ENCODE results near the gene LEF1.
A peak's percentile ranks its signal among the peaks of the same experiment; 100 is the strongest.
"Not testable (repeated sequence)": the region's sequence is repeated elsewhere in the genome, so short reads cannot be mapped to it uniquely, and the experiment has no call there.

LEF1 gene

DNA sequence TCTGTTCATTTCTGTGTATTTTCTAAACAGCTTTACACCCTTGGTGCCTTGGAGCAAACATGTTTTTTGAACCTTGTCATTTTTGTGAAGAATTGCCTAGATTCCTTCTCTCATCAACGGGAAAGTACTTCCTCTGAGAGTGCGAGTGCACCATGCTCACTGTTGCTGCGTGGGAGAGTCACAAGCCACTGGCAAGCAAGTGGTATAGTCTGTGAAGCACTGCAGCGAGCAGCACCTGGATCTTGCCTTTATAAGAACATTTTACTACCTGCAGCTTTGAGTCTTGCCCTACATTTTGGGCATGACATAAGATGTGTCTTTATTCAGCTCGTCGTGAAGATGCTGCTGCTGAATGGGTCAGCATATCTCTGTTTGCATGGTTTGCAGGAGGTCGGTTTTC, 134.2 kb downstream of the LEF1 start:
- no peak for DNase-seq (ENCODE audit: low read depth in 3 of 3)

- no peak for DNase-seq (ENCODE audit: low read depth in 3 of 3)
Observed at GRCh38 chr4:108033348-108033747, 135.4 kb downstream of the LEF1 start.

- DNase-seq (ENCODE audit: low read depth in 3 of 3), result peak in 2 of 3 donors; percentile 50 to 54
Observed at GRCh38 chr4:108031427-108032083, 137.2 kb downstream of the LEF1 start.

DNA sequence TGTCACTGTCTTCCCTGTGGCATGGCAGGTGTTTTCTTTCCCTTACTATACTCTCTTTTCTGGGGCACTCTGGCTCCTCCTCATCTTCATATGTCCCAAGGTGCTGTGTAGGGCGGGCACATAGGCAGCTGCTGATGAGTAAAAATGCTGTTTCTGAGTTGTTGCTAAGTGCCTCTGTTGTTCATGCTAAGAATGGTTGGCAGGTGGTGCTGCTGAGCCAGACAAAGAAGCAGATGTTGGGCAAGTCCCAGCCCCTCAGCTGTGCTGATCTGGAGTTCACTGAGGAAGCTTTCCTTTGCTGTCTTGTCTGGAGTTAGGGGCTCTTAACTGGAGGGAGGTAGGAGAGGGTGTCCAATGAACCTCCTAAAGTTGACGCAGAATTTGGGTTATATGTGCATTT, 138.4 kb downstream of the LEF1 start:
- peak; percentile 44 to 59 (median 56) for DNase-seq (ENCODE audit: low read depth in 3 of 3)

- DNase-seq (ENCODE audit: low read depth in 3 of 3), result no peak
Observed at GRCh38 chr4:108029731-108030130, 139.0 kb downstream of the LEF1 start.

DNA sequence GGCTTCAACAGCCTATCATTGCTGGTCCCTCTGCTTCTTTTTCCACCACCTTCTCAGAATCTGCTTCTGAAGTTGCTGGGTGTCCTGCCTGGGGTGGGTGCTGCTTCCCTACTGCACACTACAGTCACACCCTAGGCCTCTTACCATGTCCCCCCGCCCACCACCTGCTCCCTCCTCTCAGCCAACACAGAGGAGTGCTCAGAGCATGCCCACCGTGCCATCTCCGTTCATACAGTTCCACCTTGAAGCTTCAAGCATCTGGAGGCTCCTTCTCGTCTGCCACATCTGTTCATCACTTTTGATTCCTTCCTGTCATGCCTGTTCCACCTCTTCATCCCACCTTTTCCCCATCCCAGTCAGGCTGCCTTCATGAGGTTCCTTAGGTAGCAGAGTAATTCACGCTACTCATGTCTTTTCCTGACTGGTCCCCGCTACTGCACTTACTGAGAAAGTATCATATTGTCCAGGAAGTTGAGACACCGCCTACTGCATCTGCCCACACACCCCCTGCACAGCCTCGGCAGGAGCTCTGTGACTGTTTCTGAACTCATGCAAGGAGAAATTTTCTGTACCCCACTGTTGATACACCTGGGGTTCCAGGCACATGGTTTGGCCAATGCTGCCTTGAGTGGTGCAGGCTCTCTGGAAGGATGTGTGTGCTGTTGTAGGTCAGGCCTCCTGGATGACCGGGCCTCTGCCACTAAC, 139.6 kb downstream of the LEF1 start:
- no peak for DNase-seq (ENCODE audit: low read depth in 3 of 3)

DNA sequence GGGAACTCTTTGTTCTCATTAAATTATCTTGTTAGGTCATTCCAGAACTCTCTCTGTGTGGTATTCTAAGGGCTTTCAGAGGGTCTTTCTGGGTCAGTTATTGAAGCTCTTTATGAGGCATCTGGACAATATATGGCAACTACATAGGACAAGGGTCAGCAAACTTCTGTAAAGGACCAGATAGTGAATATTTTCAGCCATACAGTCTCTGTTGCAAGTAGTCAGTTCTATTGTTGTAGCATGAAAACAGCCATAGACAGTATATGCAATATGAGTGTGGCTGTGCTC, 143.9 kb downstream of the LEF1 start:
- DNase-seq (ENCODE audit: low read depth in 3 of 3), result no peak

GRCh38 chr4:108024085-108024877, 144.5 kb downstream of the LEF1 start:
- no peak for DNase-seq (ENCODE audit: low read depth in 3 of 3)

GRCh38 chr4:108018884-108019187, 149.9 kb downstream of the LEF1 start:
- DNase-seq (ENCODE audit: low read depth in 3 of 3), result no peak

GRCh38 chr4:108018040-108018883, 150.5 kb downstream of the LEF1 start:
- DNase-seq (ENCODE audit: low read depth in 3 of 3), result peak; percentile 60 to 81 (median 76)

GRCh38 chr4:108013955-108014354, 154.8 kb downstream of the LEF1 start:
- DNase-seq (ENCODE audit: low read depth in 3 of 3), result no peak

DNA sequence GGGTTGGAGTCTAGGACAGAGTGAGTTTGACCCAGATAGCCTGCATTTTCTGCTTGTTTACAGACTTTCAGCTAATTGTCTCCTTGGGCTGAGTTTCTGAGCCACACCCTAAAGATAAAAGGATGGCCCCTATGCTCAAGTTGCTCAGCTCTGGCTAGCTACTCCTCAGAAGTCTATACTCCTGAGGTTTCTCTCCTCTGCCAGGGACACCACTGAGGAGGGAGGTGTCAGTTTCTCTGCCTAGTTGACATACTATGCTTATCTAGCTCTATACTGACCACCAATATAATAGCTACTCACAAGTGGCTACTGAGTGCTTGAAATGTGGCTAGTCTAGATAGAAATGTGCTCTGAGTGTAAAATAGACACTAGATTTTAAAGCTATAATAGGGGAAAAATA, 155.4 kb downstream of the LEF1 start:
- no peak for DNase-seq (ENCODE audit: low read depth in 3 of 3)

DNA sequence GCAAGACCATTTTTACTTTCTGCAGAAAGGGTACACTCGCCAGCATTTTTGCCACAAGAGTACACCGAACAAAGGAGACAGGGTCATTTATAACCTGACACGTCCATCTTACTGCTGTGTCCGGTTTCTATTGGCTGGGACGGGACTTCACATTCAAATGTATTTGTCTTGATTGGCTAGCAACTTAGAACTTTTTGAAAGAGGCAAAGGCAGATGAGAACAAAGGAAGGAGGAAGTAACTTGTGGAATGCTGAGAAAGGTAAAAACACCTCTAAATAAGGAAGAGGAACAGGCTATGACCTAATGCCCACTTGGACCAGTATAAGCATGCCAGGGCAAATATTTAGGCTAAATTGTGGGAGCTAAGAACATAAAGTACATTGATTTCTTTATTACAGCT, 156.3 kb downstream of the LEF1 start:
- not testable (repeated sequence) for DNase-seq (ENCODE audit: low read depth in 3 of 3)

- DNase-seq (ENCODE audit: low read depth in 3 of 3), result no peak
Observed at GRCh38 chr4:108010167-108010566, 158.6 kb downstream of the LEF1 start.

DNA sequence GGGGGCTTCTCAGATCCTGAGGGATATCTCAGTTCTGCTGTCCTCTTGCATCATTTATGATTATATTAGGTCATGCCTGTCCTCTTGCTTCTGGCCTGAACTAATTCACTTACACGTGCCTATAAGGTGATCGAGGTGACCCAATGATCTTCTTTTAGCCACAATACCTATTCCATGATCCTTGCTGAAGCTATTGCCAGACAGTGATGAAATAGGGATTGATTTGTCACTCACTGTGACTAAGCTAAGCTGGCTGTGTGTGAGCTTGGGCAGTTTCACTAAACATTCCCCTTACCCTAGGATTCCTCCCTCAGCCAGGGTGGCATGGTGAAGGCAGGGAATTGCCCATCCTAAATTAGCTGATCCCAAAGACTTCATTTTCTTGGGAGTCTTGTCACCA, 160.0 kb downstream of the LEF1 start:
- no peak for DNase-seq (ENCODE audit: low read depth in 3 of 3)

DNA sequence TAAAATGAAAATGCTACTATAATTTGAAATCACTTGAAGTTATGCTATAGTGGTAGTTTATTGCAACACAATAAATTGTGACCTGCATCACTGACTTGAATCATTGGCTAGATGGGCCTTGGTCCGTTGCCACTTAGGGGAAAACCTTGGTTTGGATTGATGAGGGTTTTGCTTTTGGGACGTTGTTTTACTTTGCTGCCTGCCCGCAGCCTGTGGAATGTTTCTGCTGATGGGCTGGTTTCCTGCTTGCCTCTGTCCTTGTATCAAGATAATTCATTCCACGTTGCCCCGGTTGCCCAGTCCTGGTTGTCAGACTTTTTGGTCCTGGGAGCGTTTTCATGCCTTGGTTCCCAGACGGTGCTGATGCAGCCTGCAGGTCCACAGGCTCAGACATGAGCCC, 160.7 kb downstream of the LEF1 start:
- no peak for DNase-seq (ENCODE audit: low read depth in 3 of 3)

DNA sequence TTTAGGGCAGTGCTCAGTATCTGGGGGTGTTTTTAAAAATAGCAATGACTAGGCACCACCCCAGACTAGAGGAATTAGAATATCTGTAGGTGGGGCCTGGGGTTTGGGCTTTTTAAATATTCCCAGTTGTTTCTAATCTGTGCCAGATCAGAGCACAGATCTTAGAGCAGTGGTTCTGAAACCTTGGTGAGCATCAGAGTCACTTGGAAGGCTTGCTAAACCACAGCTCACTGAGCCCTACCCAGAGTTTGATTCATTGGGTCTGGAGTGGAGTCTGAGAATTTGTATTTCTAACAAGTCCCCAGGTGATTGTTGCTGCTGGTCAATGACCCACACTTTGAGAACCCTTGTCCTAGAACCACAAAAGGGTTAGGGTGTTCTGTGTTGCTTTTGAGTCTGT, 162.4 kb downstream of the LEF1 start:
- no peak for DNase-seq (ENCODE audit: low read depth in 3 of 3)

- DNase-seq (ENCODE audit: low read depth in 3 of 3), result no peak
Observed at GRCh38 chr4:108005807-108006206, 162.9 kb downstream of the LEF1 start.

DNA sequence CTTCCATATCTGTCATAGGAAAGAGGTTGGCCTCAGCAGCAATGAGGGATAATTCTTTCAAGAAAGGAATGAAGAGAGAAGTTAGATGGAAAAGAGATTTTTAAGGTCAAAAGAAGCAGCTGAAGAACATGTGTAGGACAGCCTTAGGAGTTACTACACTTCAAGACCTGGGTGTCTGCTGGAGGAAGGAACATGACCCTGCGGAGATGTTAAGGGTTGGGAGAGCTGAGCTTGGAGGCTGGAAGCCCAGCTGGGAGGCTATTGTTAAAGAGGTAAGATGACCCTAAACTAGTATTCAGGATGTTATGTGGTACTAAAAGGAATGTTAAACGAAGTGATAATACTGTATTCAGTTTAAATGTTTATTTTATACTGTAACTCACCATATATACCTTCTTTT, 164.1 kb downstream of the LEF1 start:
- no peak for DNase-seq (ENCODE audit: low read depth in 3 of 3)

DNA sequence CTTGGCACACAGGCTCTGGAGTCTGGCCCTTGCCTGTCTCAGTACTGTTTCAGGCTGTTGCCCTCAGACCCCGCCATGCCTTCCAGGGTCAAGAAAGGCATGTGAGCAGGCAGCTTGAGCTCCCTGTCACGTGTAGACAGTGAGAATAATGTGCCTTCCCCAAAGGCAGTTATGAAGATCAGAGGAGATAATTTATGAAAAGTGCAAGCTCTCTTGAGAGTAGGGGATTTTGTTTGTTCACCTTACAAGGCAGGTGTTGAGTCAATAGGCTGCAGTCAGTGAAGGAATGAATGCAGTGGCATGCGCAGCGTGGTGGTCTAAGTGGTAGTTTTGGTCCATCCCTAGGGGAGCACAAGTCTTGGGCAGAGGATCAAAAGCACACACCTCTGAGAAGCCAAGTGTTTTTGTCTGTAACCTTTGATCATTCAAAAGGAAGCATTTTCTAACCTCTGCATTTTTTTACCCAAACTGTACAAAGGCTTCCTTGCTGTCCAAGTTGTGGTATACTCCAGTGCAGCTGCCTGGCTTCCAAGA, 164.7 kb downstream of the LEF1 start:
- DNase-seq (ENCODE audit: low read depth in 3 of 3), result no peak

DNA sequence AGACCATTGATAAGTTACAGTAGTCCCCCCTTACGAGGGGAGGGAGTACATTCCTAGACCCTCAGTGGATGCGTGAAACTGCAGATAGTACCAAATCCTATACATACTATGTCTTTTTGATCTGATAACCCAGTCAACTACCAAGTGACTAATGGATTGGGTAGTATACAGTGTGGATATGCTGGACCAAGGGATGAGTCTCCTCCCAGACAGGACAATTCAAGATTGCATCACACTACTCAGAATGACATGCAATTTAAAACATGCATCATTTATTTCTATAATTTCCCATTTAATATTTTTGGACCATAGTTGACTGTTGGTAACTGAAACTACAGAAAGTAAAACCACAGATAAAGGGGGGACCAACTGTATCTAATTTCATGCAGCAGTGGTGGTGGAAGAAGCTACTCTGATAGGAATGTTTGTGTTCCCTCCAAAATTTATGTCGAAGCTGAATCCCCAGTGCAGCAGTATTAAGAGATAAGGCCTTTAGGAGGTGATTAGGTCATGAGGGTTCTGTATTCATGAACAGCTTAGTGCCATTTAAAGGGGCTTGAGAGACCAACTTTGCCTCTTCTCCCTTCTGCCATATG, 167.1 kb downstream of the LEF1 start:
- DNase-seq (ENCODE audit: low read depth in 3 of 3), result no peak
